Measurements from ENCODE around the gene KRT9. TPM values are rescaled to one million over a fixed set of nuclear protein-coding genes. Genes with fewer than 3 reads are reported as not detected.

The KRT9 gene
- total RNA-seq, 1 experiment from 2014 or later = not detected

GRCh38 chr17:41522301-41523224 is 49.3 kb downstream of the KRT9 start:
- Histone ChIP-seq H4K20me1 (ENCODE audit: low read length) (peaks cover 12% of the 10 kb centered on the region), H3K79me2 (ENCODE audit: low read length) (peaks cover 27% of the 10 kb centered on the region), H3K4me3 (ENCODE audit: low read length) (no peak overlapping the region), H3K4me1 (ENCODE audit: insufficient read depth, low read length) (peaks cover 73% of the 10 kb centered on the region), H3F3A (ENCODE audit: low read length, unreplicated experiment) (peaks cover 18% of the 10 kb centered on the region), H3K27ac (ENCODE audit: low read length) (peak overlapping the region; percentile 97), H3K9ac (ENCODE audit: low read length) (peak overlapping the region; percentile 84), H3K9me2 (replicated peaks; ENCODE audit: low read length) (no peaks in the 10 kb centered on the region), H3K4me2 (ENCODE audit: low read length) (peak overlapping the region; percentile 94), H3K36me3 (ENCODE audit: low read depth, low read length) (peaks cover 23% of the 10 kb centered on the region), H3K9me3 (ENCODE audit: low read length) (no peaks in the 10 kb centered on the region), H2AFZ (ENCODE audit: low read length) (no peak overlapping the region), H3K27me3 (ENCODE audit: low read length) (no peaks in the 10 kb centered on the region)
- CTCF ChIA-PET = interaction anchor here (0.6 to 2.7 kb wide), 5 partner anchors 26 to 613 kb away, joined by 4 to 30 read pairs (median 7); no protein-coding TSS in a partner anchor
- ATAC-seq (peak; percentile 12), DNase-seq (peak; percentile 74)
- TF ChIP-seq EZH2phosphoT487 (IDR thresholded peaks at IDR 0.05; ENCODE audit: borderline replicate concordance, low read length) (no peak), CTCF (conservative IDR thresholded peaks at IDR 0.05; ENCODE audit: low read depth, low read length) (no peak), EZH2 (IDR thresholded peaks at IDR 0.05; ENCODE audit: low read length, unreplicated experiment) (no peak)
- BruUV-seq (replicated peaks) = TSS peak; percentile 37
- POLR2A ChIA-PET (ENCODE audit: unreplicated experiment) = interaction anchor here (0.5 to 2.7 kb wide), 4 partner anchors 26 to 450 kb away, joined by 3 to 14 read pairs (median 4); no protein-coding TSS in a partner anchor
- intact Hi-C loops (cut with micrococcal nuclease) = loop anchor here (10.0 kb wide), 1 partner anchor 118 kb away; no protein-coding TSS in a partner anchor

- H3K27ac ChIP-seq (ENCODE audit: low read length) = peak overlapping the region; percentile 97
- ATAC-seq (peak; percentile 60), DNase-seq (peak; percentile 95)
- TF ChIP-seq EZH2phosphoT487 (IDR thresholded peaks at IDR 0.05; ENCODE audit: borderline replicate concordance, low read length) (no peak), CTCF (conservative IDR thresholded peaks at IDR 0.05; ENCODE audit: low read depth, low read length) (no peak), EZH2 (IDR thresholded peaks at IDR 0.05; ENCODE audit: low read length, unreplicated experiment) (no peak)
- H3K36me3 ChIP-seq (ENCODE audit: low read depth, low read length) = peaks cover 15% of the 10 kb centered on the region
- H3K27me3 ChIP-seq (ENCODE audit: low read length) = no peaks in the 10 kb centered on the region
- H3K4me2 ChIP-seq (ENCODE audit: low read length) = peak overlapping the region; percentile 60
- ChIA-PET POLR2A (ENCODE audit: unreplicated experiment) (interaction anchor here (0.5 to 2.7 kb wide), 5 partner anchors 26 to 451 kb away, joined by 3 to 14 read pairs (median 4); no protein-coding TSS in a partner anchor), CTCF (interaction anchor here (0.6 to 2.7 kb wide), 7 partner anchors 11 to 612 kb away, joined by 4 to 30 read pairs (median 6); no protein-coding TSS in a partner anchor)
- H3K9ac ChIP-seq (ENCODE audit: low read length) = peak overlapping the region; percentile 84
- H2AFZ ChIP-seq (ENCODE audit: low read length) = no peak overlapping the region
- peaks cover 12% of the 10 kb centered on the region for H3F3A ChIP-seq (ENCODE audit: low read length, unreplicated experiment)
- peaks cover 76% of the 10 kb centered on the region for H3K4me1 ChIP-seq (ENCODE audit: insufficient read depth, low read length)
- peaks cover 4% of the 10 kb centered on the region for H4K20me1 ChIP-seq (ENCODE audit: low read length)
- peak overlapping the region; percentile 42; the same call in 1 of the 2 replicates for H3K4me3 ChIP-seq (ENCODE audit: low read length)
- no TSS peak for BruUV-seq (replicated peaks)
- intact Hi-C loops (cut with micrococcal nuclease) = loop anchor here (1.0 to 10.0 kb wide), 2 partner anchors 27 to 117 kb away; no protein-coding TSS in a partner anchor
- no peaks in the 10 kb centered on the region for H3K9me3 ChIP-seq (ENCODE audit: low read length)
- H3K79me2 ChIP-seq (ENCODE audit: low read length) = peaks cover 19% of the 10 kb centered on the region
- H3K9me2 ChIP-seq (replicated peaks; ENCODE audit: low read length) = no peaks in the 10 kb centered on the region
Measured at GRCh38 chr17:41521574-41522261, 50.1 kb downstream of the KRT9 start.
